Fibroblast of lung (primary cell): ENCODE measurements around the gene STAC2. TPM values are rescaled to one million over a fixed set of nuclear protein-coding genes. Genes with fewer than 3 reads are reported as not detected.

Experiments
- DNase-seq, 2 donors: peaks; one replicate each; pipeline versions ENCODE4 v3.0.0 to v3.0.0-alpha.2; 2010; ENCODE audit warnings: low read depth in 2 of 2
- H2AFZ ChIP-seq: 2 replicates; pipeline ENCODE4 v1.5.1; 2012; ENCODE audit warnings: low read length, control low read depth, inconsistent platforms
- H3K27ac ChIP-seq: 2 replicates; pipeline ENCODE4 v1.5.1; 2011; ENCODE audit warnings: low read length, control low read depth; ENCODE audit not compliant: insufficient read depth
- H3K27me3 ChIP-seq: 2 replicates; pipeline ENCODE4 v1.5.1; 2011; ENCODE audit warnings: mild to moderate bottlenecking, low read length; ENCODE audit not compliant: control insufficient read depth, insufficient read depth
- H3K36me3 ChIP-seq: 2 replicates; pipeline ENCODE4 v1.5.1; 2011; ENCODE audit warnings: low read length; ENCODE audit not compliant: control insufficient read depth, insufficient read depth
- H3K4me1 ChIP-seq: 2 replicates; pipeline ENCODE4 v1.5.1; 2011; ENCODE audit warnings: low read length; ENCODE audit not compliant: control insufficient read depth, insufficient read depth; ENCODE audit errors: extremely low read depth
- H3K4me2 ChIP-seq: 2 replicates; pipeline ENCODE4 v1.5.1; 2011; ENCODE audit warnings: low read length, control low read depth; ENCODE audit not compliant: insufficient read depth; ENCODE audit errors: extremely low read depth
- H3K4me3 ChIP-seq, 4 experiments: fragments of 200-600 bp in 1 of 4; sonication (generic) in 1 of 4; replicated peaks in 1 of 4; 2 replicates each; pipeline ENCODE4 v1.5.1; 2011 to 2016; ENCODE audit warnings: low read length in 4 of 4, low read depth in 3 of 4, mild to moderate bottlenecking in 3 of 4, control low read depth in 2 of 4, inconsistent platforms in 1 of 4, mixed read lengths in 1 of 4; ENCODE audit not compliant: insufficient read depth in 1 of 4; ENCODE audit errors: control extremely low read depth in 1 of 4
- H3K79me2 ChIP-seq: 2 replicates; pipeline ENCODE4 v1.5.1; 2012; ENCODE audit warnings: mild to moderate bottlenecking, low read length, inconsistent platforms; ENCODE audit not compliant: control insufficient read depth, insufficient read depth
- H3K9ac ChIP-seq: 2 replicates; pipeline ENCODE4 v1.5.1; 2011; ENCODE audit warnings: mild to moderate bottlenecking, low read length, control low read depth; ENCODE audit not compliant: insufficient read depth
- H3K9me3 ChIP-seq: 2 replicates; pipeline ENCODE4 v1.5.1; 2012; ENCODE audit warnings: low read depth, low read length; ENCODE audit not compliant: control insufficient read depth, insufficient read depth
- H4K20me1 ChIP-seq: 2 replicates; pipeline ENCODE4 v1.5.1; 2011; ENCODE audit warnings: low read length; ENCODE audit not compliant: control insufficient read depth, insufficient read depth; ENCODE audit errors: extremely low read depth
- CTCF ChIP-seq, 2 donors: IDR thresholded peaks in 1 of 2; conservative IDR thresholded peaks in 1 of 2; 1 replicate in 1 of 2; 2 replicates in 1 of 2; pipeline ENCODE4 v1.5.1; 2011 to 2012; ENCODE audit warnings: low read length in 2 of 2, control low read depth in 1 of 2, inconsistent platforms in 1 of 2, low read depth in 1 of 2, mild to moderate bottlenecking in 1 of 2
- EZH2 ChIP-seq: IDR thresholded peaks from 2 replicates; pipeline ENCODE4 v1.5.1; 2012; ENCODE audit warnings: low read length, control low read depth, mild to moderate bottlenecking; ENCODE audit errors: missing control alignments
- polyA plus RNA-seq, 2 donors: library from polyadenylated mRNA; depleted of rRNA in 1 of 2; stranded (reverse) in 1 of 2; unstranded in 1 of 2; fragments of >200 nt; gene quantifications; 2 replicates each; pipeline ENCODE4 v1.2.1, GENCODE V29; 2011 to 2012; ENCODE audit warnings: missing spikeins in 1 of 2
- total RNA-seq: library from RNA; depleted of rRNA; stranded (reverse); fragments of >200 nt; gene quantifications from 2 replicates; pipeline ENCODE4 v1.2.1, GENCODE V29; 2014

Gene STAC2
- total and polyA plus RNA-seq, 2 donors (not counting 1 experiment from before 2014, with no cell fraction given): 0.01 TPM; not detected in 1

GRCh38 chr17:39198186-39198566 lies 27.6 kb downstream of the STAC2 start:
- TF ChIP-seq EZH2: no peak
- TF ChIP-seq CTCF (conservative IDR thresholded peaks at IDR 0.05 in 1 of 2, IDR thresholded peaks at IDR 0.05 in 1 of 2; ENCODE audit: low read depth in 1 of 2, low read length in 2 of 2): no peak
- Histone ChIP-seq H3K79me2 (peaks cover 40% of the 10 kb centered on the region), H3K4me2 (no peak overlapping the region), H3K4me3 (peak overlapping the region in 2 of 4 experiments; percentile 7 to 84), H3K27ac (no peak overlapping the region), H3K9ac (no peak overlapping the region), H3K27me3 (no peaks in the 10 kb centered on the region), H3K36me3 (peaks cover 12% of the 10 kb centered on the region), H2AFZ (no peak overlapping the region), H3K4me1 (peaks cover 17% of the 10 kb centered on the region), H4K20me1 (no peaks in the 10 kb centered on the region), H3K9me3 (no peaks in the 10 kb centered on the region)
- no peak for DNase-seq

GRCh38 chr17:39197380-39198185 lies 28.2 kb downstream of the STAC2 start, which contains the start of gene CACNB1:
Gene CACNB1, minus strand, starts transcription at chr17:39197669. Its CDS starts 174 bp downstream, at chr17:39197495.
- Histone ChIP-seq H3K4me3 (peak within 1 kb of the TSS; percentile 61 to 84 (median 68)), H3K9ac (peak within 1 kb of the TSS; percentile 62), H3K27ac (peak within 1 kb of the TSS; percentile 41), H3K4me2 (peak within 1 kb of the TSS; percentile 79), H3K36me3 (peaks cover 15% of the 10 kb centered on the region), H3K4me1 (peaks cover 17% of the 10 kb centered on the region), H4K20me1 (no peaks in the 10 kb centered on the region), H3K9me3 (no peaks in the 10 kb centered on the region), H2AFZ (peak within 1 kb of the TSS; percentile 49), H3K79me2 (peaks cover 39% of the 10 kb centered on the region), H3K27me3 (no peaks in the 10 kb centered on the region)
- TF ChIP-seq CTCF (conservative IDR thresholded peaks at IDR 0.05 in 1 of 2, IDR thresholded peaks at IDR 0.05 in 1 of 2; ENCODE audit: low read depth in 1 of 2, low read length in 2 of 2): no peak
- no peak for TF ChIP-seq EZH2
- DNase-seq: peak; percentile 62 to 81

- no peak for DNase-seq
- H2AFZ ChIP-seq: no peak overlapping the region
- H3K27me3 ChIP-seq: no peaks in the 10 kb centered on the region
- H3K4me2 ChIP-seq: peak overlapping the region; percentile 69
- peaks cover 16% of the 10 kb centered on the region for H3K36me3 ChIP-seq
- TF ChIP-seq EZH2: no peak
- no peak for TF ChIP-seq CTCF (conservative IDR thresholded peaks at IDR 0.05 in 1 of 2, IDR thresholded peaks at IDR 0.05 in 1 of 2; ENCODE audit: low read depth in 1 of 2, low read length in 2 of 2)
- H3K9ac ChIP-seq: peak overlapping the region; percentile 62
- peak overlapping the region; percentile 61 to 84 (median 68) for H3K4me3 ChIP-seq
- peak overlapping the region; percentile 41 for H3K27ac ChIP-seq
- H3K9me3 ChIP-seq: no peaks in the 10 kb centered on the region
- peaks cover 15% of the 10 kb centered on the region for H3K4me1 ChIP-seq
- no peaks in the 10 kb centered on the region for H4K20me1 ChIP-seq
- peaks cover 31% of the 10 kb centered on the region for H3K79me2 ChIP-seq
Observed at GRCh38 chr17:39196808-39197291, 28.9 kb downstream of the STAC2 start.
